ENCODE measurements around the gene AK1. TPM values are rescaled to one million over a fixed set of nuclear protein-coding genes. Genes with fewer than 3 reads are reported as not detected.
"Not testable (repeated sequence)": the region's sequence is repeated elsewhere in the genome, so short reads cannot be mapped to it uniquely, and the experiment has no call there.

Gene AK1
- total RNA-seq, 1 experiment from 2014 or later, result 35.8 TPM

DNA sequence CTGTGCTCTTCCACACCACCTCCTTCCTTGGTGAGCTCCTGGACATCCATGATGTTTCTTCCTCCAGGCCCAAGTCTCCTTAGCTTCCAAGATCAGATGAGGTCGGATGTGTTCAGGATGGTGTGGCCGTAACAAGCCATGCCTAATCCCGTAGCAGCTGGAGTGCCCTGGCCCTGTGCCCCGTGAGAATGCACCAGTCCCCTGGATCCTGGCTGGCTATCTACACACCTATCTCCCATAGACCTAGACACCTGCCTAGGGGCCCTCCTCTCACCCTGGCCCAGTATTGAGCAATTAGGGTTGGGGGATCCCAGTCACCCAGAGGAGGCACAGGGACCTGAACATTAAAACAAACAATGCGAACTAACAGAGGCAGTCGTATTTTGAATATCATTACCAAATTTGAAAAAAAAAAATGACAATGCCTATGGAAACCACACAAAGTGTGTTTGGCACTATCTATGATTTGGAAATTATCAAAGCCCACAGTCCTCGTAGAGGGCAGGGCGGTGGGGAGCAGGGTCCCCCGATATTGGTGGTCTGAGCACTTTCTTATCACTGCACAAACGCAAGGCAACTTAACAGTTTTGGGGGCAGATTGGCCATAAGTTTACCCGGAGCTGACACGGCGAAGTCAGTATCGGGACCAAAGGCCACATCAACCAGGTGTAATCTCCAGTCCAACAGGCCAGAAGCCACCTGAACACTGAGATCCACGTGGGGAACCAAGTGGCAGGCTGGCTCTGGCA, 36.2 kb downstream of the AK1 start:
- POLR2A ChIA-PET (ENCODE audit: low non-redundant PET), result no interaction called here
- no peak for DNase-seq (ENCODE audit: low spot score)
- Histone ChIP-seq H3K4me3 (ENCODE audit: low read depth, low read length, poor library complexity, severe bottlenecking) (no peak overlapping the region), H3K36me3 (ENCODE audit: insufficient read depth, low read length, poor library complexity, severe bottlenecking) (no peaks in the 10 kb centered on the region), H3K4me1 (ENCODE audit: insufficient read depth, low read length, poor library complexity, severe bottlenecking) (no peaks in the 10 kb centered on the region), H3K27me3 (replicated peaks; ENCODE audit: insufficient read depth, low read depth, low read length, poor library complexity) (no peaks in the 10 kb centered on the region), H3K27ac (ENCODE audit: low read depth, low read length, poor library complexity, severe bottlenecking) (no peak overlapping the region), H3K9me3 (ENCODE audit: low read depth, low read length, poor library complexity, severe bottlenecking) (no peaks in the 10 kb centered on the region)
- no TSS peak for BruUV-seq (replicated peaks)
- TF ChIP-seq EZH2 (IDR thresholded peaks at IDR 0.05; ENCODE audit: borderline replicate concordance, low read depth, low read length, poor library complexity, severe bottlenecking), result no peak
- TF ChIP-seq, protein P1, sequence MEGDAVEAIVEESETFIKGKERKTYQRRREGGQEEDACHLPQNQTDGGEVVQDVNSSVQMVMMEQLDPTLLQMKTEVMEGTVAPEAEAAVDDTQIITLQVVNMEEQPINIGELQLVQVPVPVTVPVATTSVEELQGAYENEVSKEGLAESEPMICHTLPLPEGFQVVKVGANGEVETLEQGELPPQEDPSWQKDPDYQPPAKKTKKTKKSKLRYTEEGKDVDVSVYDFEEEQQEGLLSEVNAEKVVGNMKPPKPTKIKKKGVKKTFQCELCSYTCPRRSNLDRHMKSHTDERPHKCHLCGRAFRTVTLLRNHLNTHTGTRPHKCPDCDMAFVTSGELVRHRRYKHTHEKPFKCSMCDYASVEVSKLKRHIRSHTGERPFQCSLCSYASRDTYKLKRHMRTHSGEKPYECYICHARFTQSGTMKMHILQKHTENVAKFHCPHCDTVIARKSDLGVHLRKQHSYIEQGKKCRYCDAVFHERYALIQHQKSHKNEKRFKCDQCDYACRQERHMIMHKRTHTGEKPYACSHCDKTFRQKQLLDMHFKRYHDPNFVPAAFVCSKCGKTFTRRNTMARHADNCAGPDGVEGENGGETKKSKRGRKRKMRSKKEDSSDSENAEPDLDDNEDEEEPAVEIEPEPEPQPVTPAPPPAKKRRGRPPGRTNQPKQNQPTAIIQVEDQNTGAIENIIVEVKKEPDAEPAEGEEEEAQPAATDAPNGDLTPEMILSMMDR (conservative IDR thresholded peaks at IDR 0.05; ENCODE audit: low read depth, low read length), result no peak
- CTCF ChIA-PET, result no interaction called here
- intact Hi-C loops (cut with micrococcal nuclease; ENCODE audit: unreplicated experiment), result no loop called here

DNA sequence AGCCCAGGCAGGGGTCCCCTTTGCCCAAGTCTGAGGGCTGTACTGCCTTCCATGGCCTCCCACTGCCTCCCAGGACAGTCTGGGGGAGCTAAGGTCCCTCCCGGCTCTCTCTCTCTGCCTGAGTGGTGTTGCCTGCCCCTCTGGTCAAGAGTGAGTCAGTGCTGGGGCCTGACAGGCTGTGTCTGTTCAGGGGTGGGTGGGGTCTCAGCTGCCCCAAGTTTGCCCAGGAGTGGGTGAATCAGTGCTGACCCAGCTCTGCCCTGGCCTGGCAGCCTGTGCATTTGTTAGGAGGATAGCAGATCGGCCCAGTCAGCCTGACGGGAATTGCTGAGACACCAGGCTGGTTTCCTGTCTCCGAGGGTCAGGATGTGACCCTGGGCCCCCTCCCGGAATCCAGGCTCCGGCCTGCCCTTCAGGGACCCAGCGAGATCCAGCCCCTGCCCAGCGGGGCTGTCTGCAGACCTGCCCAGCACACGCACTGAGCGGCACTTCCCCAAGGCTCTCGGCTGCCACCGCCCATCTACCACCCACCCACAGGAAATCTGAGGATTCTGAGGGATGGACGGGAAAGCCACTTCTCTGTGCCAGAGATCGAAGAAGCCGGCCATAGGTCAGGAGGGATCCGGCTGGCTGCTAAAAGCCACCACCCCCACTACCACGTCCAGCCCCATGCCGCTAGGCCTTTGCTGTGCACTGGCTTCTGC, 38.9 kb downstream of the AK1 start:
- no peak for DNase-seq (ENCODE audit: low spot score)
- Histone ChIP-seq H3K9me3 (ENCODE audit: low read depth, low read length, poor library complexity, severe bottlenecking) (no peaks in the 10 kb centered on the region), H3K4me3 (ENCODE audit: low read depth, low read length, poor library complexity, severe bottlenecking) (no peak overlapping the region), H3K4me1 (ENCODE audit: insufficient read depth, low read length, poor library complexity, severe bottlenecking) (no peaks in the 10 kb centered on the region), H3K36me3 (ENCODE audit: insufficient read depth, low read length, poor library complexity, severe bottlenecking) (no peaks in the 10 kb centered on the region), H3K27ac (ENCODE audit: low read depth, low read length, poor library complexity, severe bottlenecking) (no peak overlapping the region), H3K27me3 (replicated peaks; ENCODE audit: insufficient read depth, low read depth, low read length, poor library complexity) (no peaks in the 10 kb centered on the region)
- TF ChIP-seq, protein P1 (conservative IDR thresholded peaks at IDR 0.05; ENCODE audit: low read depth, low read length), result no peak
- no peak for TF ChIP-seq EZH2 (IDR thresholded peaks at IDR 0.05; ENCODE audit: borderline replicate concordance, low read depth, low read length, poor library complexity, severe bottlenecking)
- POLR2A ChIA-PET (ENCODE audit: low non-redundant PET), result no interaction called here
- no TSS peak for BruUV-seq (replicated peaks)
- intact Hi-C loops (cut with micrococcal nuclease; ENCODE audit: unreplicated experiment), result no loop called here
- CTCF ChIA-PET, result no interaction called here

DNA sequence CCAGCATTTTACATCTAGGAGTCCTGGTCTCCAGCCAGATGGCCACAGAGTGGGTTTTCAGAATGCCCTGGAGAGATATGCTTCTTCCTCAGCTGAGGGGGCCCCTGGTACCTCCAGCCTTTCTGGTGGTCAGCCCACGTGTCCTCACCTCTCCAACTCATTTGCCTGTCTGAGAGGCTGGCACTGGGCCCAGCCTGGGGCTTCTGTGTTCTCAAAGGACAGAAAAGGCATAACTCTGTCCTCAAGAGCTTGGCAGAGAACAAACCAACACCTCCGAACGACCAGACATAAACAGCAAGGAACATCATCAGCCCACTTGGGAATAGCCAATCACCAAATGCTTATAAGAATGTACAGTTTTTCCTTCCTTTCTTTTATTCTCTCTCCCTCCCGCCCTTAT, 40.1 kb downstream of the AK1 start:
- no peak for DNase-seq (ENCODE audit: low spot score)
- no peaks in the 10 kb centered on the region for H3K36me3 ChIP-seq (ENCODE audit: insufficient read depth, low read length, poor library complexity, severe bottlenecking)
- POLR2A ChIA-PET (ENCODE audit: low non-redundant PET), result no interaction called here
- no TSS peak for BruUV-seq (replicated peaks)
- CTCF ChIA-PET, result no interaction called here
- H3K27me3 ChIP-seq (replicated peaks; ENCODE audit: insufficient read depth, low read depth, low read length, poor library complexity), result no peaks in the 10 kb centered on the region
- H3K4me1 ChIP-seq (ENCODE audit: insufficient read depth, low read length, poor library complexity, severe bottlenecking), result no peaks in the 10 kb centered on the region
- TF ChIP-seq, protein P1 (conservative IDR thresholded peaks at IDR 0.05; ENCODE audit: low read depth, low read length), result no peak
- no peak for TF ChIP-seq EZH2 (IDR thresholded peaks at IDR 0.05; ENCODE audit: borderline replicate concordance, low read depth, low read length, poor library complexity, severe bottlenecking)
- no peak overlapping the region for H3K4me3 ChIP-seq (ENCODE audit: low read depth, low read length, poor library complexity, severe bottlenecking)
- intact Hi-C loops (cut with micrococcal nuclease; ENCODE audit: unreplicated experiment), result no loop called here
- no peaks in the 10 kb centered on the region for H3K9me3 ChIP-seq (ENCODE audit: low read depth, low read length, poor library complexity, severe bottlenecking)
- H3K27ac ChIP-seq (ENCODE audit: low read depth, low read length, poor library complexity, severe bottlenecking), result no peak overlapping the region

DNA sequence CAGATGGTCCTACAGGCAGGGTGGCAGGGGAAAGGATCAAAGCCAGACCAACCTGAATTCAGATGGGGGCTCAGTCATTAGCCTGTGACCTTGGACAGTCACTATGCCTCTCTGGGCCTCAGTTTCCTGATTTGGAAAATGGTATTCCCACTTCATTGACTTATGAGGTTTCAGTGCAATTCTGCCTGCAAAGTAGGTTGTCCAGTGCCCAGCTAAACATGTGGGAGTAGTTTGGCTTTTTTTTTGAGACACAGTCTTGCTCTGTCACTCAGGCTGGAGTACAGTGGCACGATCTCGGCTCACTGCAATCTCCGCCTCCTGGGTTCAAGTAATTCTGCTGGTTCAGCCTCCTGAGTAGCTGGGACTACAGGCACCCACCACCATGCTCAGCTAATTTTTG, 40.9 kb downstream of the AK1 start:
- H3K27me3 ChIP-seq (replicated peaks; ENCODE audit: insufficient read depth, low read depth, low read length, poor library complexity); CTCF ChIA-PET; BruUV-seq (replicated peaks); H3K4me3 ChIP-seq (ENCODE audit: low read depth, low read length, poor library complexity, severe bottlenecking); H3K27ac ChIP-seq (ENCODE audit: low read depth, low read length, poor library complexity, severe bottlenecking); POLR2A ChIA-PET (ENCODE audit: low non-redundant PET); H3K36me3 ChIP-seq (ENCODE audit: insufficient read depth, low read length, poor library complexity, severe bottlenecking); H3K9me3 ChIP-seq (ENCODE audit: low read depth, low read length, poor library complexity, severe bottlenecking); H3K4me1 ChIP-seq (ENCODE audit: insufficient read depth, low read length, poor library complexity, severe bottlenecking); intact Hi-C loops (cut with micrococcal nuclease; ENCODE audit: unreplicated experiment); DNase-seq (ENCODE audit: low spot score): not testable (repeated sequence)
